ENCODE results near the gene LIPC.

LIPC gene

DNA sequence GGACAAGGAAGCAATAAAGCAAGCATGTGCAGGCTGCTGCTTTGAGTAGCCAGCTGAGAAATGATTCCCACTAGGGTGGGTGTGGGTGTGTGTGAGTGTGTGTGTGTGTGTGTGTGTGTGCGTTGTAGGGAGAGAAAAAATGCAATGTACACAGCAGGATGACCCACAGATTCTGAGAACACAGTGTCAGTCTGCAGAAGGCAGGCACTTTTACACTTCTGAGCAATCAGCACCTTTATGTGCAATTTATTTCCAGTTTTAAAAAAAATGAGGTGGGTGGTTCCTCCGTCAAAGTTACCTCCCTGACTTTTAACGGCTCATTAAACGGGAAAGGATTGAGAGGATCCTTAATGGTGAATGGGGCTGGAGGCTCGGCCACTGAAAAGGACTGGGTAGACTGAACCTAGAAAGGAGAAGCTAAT is 38.5 kb upstream of the LIPC start:
- ChIA-PET CTCF (interaction anchor here (1.2 to 1.3 kb wide), 2 partner anchors 10 to 27 kb away, joined by 3 to 4 read pairs; no protein-coding TSS in a partner anchor), POLR2A (no interaction called here)
- no peak for DNase-seq (ENCODE audit: extremely low spot score)
- TF ChIP-seq CTCF (IDR thresholded peaks at IDR 0.05; ENCODE audit: control extremely low read depth, extremely low read depth, low read depth, missing control alignments) = no peak

DNA sequence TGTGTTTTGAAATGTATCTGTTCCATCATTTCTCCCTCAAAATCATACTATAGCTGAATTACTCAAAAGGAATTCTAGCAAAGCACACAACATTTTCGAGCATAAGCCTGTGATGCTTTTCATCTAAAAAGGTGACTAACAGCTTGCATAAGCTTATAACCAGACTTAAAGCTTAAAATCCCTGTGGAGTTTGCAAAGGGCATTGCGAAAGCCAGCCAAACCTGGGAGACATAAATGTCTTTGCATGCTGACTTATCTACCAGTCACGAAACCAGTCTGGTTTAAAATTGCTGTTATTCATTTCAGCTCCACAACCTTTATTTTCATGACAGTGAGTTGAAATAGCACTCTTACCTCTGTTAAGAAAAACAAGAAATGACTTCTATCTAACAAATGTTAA is 35.6 kb upstream of the LIPC start:
- no peak for DNase-seq (ENCODE audit: extremely low spot score)
- TF ChIP-seq CTCF (IDR thresholded peaks at IDR 0.05; ENCODE audit: control extremely low read depth, extremely low read depth, low read depth, missing control alignments) = no peak
- ChIA-PET POLR2A (no interaction called here), CTCF (interaction anchor here (1.7 to 2.5 kb wide), 4 partner anchors 9 to 25 kb away, joined by 3 to 7 read pairs (median 4); no protein-coding TSS in a partner anchor)

DNA sequence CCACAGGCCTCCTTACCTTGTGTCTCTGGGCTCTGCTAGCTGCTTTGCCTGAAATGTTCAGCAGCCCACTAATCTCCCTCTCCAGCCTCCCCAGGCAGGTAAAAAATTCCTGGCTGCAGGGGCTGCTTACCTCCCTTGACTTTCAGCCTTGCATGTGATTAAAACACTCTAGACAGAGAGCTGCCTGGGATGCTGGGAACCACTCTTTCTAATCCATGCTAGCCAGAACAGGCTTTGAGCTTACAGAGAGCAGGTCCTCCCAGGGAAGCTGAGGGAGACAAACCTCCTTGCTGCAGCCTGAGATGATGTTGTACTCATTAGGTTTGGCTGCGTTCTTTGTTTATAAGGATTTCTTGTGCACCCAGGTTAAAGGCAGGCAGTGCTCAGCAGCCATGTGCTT is 33.7 kb upstream of the LIPC start:
- ChIA-PET CTCF (interaction anchor here (2.1 kb wide), 1 partner anchor 79 kb away, joined by 5 read pairs; no protein-coding TSS in a partner anchor), POLR2A (no interaction called here)
- no peak for TF ChIP-seq CTCF (IDR thresholded peaks at IDR 0.05; ENCODE audit: control extremely low read depth, extremely low read depth, low read depth, missing control alignments)
- no peak for DNase-seq (ENCODE audit: extremely low spot score)

DNA sequence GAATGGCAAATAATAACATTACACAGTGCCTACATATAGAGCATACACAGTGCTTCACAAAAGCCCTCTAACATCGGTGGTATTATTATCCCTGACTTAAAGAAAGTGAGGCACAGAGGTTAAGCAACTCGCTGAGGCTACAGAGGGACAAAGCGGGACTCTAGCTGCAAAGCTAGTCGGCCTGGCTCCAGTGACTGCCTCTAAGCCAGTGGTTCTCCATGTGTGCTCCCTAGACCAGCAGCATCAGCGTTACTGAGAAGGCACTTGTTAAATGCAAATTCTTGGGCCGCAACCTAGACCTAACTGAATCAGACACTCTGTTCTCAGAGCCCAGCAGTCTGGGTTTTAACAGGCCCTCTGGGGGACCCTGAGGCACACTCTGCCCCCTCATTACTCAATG is 33.1 kb upstream of the LIPC start:
- TF ChIP-seq CTCF (IDR thresholded peaks at IDR 0.05; ENCODE audit: control extremely low read depth, extremely low read depth, low read depth, missing control alignments) = no peak
- no peak for DNase-seq (ENCODE audit: extremely low spot score)
- ChIA-PET POLR2A (no interaction called here), CTCF (interaction anchor here (2.1 kb wide), 1 partner anchor 78 kb away, joined by 5 read pairs; no protein-coding TSS in a partner anchor)

- ChIA-PET POLR2A (no interaction called here), CTCF (no interaction called here)
- no peak for DNase-seq (ENCODE audit: extremely low spot score)
- TF ChIP-seq CTCF (IDR thresholded peaks at IDR 0.05; ENCODE audit: control extremely low read depth, extremely low read depth, low read depth, missing control alignments) = no peak
Measured at GRCh38 chr15:58399739-58400138, 32.1 kb upstream of the LIPC start.

- TF ChIP-seq CTCF (IDR thresholded peaks at IDR 0.05; ENCODE audit: control extremely low read depth, extremely low read depth, low read depth, missing control alignments) = no peak
- POLR2A ChIA-PET = no interaction called here
- CTCF ChIA-PET = no interaction called here
- no peak for DNase-seq (ENCODE audit: extremely low spot score)
Measured at GRCh38 chr15:58401276-58401675, 30.5 kb upstream of the LIPC start.
